Renal cortical epithelial cell (primary cell): ENCODE data around the gene PITPNM1. TPM values are rescaled to one million over a fixed set of nuclear protein-coding genes. Genes with fewer than 3 reads are reported as not detected.
"Not testable (repeated sequence)": the region's sequence is repeated elsewhere in the genome, so short reads cannot be mapped to it uniquely, and the experiment has no call there.

Source experiments
- DNase-seq: peaks from one replicate; pipeline ENCODE4 v3.0.0-alpha.2; 2011; ENCODE audit warnings: low read depth
- total RNA-seq: library from RNA; depleted of rRNA; stranded (reverse); fragments of >200 nt; gene quantifications from 2 replicates; pipeline ENCODE4 v1.2.3, GENCODE V29; 2014

PITPNM1 gene
- 46.9 and 151 TPM in 2 replicates for total RNA-seq

DNA sequence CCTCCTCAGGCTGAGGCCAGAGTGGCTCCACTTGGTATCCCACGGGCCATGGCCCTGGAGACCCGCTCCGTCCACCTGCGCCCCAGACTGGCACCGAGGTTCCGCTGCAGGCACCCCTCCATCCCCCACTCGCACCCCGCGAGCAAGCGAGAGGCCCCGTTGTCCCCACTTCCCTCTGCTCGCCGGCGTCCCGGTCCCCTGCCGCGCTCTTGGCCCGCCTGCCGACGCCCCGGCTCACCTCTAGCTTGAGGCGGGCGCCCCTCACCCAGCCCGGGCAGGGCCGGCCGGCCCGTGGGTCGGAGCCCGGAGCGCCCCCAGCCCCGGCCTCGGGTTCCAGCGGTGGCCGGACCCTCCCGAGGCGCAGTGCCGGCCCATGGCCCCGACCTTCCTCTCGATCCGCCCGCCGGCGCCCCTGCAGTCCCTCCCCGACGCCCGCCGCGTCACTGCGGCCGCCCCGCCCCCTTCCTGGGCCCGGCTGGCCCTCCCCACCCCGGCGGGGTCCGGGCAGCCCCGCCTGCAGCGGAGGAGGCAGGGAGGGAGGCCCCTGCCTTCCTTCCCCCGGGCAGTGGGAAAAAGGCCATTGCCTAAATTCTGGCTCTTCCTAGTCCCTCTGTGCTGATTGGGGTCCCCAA, at the start of gene PITPNM1:
Gene PITPNM1, minus strand, starts transcription at position 414 of the 632 bp plus-strand sequence. CDS start 1,183 bp downstream, outside the sequence.
- DNase-seq: peak; percentile 19

DNA sequence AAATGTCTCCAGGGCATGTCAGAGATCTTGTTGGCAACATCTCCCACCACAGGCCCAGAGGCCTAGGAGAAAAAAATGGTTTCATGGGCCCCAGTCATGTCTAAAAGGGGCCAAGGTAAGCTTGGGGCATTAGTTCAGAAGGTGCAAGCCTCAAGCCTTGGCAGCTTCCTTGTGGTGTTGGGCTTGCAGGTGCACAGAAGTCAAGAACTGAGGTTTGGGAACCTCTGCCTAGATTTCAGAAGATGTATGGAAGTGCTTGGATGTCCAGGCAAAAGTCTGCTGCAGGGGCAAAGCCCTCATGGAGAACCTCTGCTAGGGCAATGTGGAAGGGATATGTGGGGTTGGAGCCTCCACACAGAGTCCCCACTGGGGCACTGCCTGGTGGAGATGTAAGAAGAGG, 46.5 kb upstream of the PITPNM1 start:
- not testable (repeated sequence) for DNase-seq

GRCh38 chr11:67551127-67551526, 46.0 kb upstream of the PITPNM1 start:
- no peak for DNase-seq

- no peak for DNase-seq
Measured at GRCh38 chr11:67548555-67549110, 43.5 kb upstream of the PITPNM1 start.

DNA sequence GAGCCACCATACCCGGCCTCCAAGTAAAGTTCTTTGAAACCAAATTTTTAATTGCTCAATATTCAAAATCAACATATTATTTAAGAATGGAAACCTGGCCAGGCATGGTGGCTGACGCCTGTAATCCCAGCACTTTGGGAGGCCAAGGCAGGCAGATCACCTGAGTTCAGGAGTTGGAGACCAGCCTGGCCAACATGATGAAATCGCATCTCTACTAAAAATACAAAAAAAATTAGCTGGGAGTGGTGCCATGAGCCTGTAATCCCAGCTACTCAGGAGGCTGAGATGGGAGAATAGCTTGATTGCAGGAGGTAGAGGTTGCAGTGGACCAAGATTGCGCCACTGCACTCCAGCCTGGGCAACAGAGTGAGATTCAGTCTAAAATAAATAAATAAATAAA, 42.9 kb upstream of the PITPNM1 start:
- DNase-seq: not testable (repeated sequence)

- DNase-seq: peak; percentile 29
Measured at GRCh38 chr11:67545280-67545679, 40.1 kb upstream of the PITPNM1 start.

- peak; percentile 85 for DNase-seq
Measured at GRCh38 chr11:67544616-67545242, 39.6 kb upstream of the PITPNM1 start.

GRCh38 chr11:67543585-67543984, 38.4 kb upstream of the PITPNM1 start:
- DNase-seq: no peak

DNA sequence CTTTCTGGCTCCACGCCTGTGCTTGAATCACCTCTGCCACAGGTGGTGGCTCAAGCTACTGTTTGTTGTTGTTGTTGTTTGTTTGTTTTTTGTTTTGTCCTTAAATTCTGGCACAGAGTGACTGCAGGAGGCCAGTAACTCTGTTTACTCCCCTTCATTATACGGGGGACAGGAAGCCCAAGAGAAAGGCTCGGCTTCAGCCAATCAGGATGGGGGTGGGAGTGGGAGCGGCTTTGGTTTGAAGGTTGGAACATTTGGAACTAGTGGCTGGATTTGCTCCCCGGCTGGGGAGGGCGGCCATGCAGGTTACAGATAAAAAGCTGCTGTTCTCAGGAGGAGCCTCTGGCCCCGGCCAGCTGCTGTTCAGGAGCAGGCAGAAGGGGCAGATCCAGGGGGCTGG, 37.8 kb upstream of the PITPNM1 start:
- DNase-seq: no peak

DNA sequence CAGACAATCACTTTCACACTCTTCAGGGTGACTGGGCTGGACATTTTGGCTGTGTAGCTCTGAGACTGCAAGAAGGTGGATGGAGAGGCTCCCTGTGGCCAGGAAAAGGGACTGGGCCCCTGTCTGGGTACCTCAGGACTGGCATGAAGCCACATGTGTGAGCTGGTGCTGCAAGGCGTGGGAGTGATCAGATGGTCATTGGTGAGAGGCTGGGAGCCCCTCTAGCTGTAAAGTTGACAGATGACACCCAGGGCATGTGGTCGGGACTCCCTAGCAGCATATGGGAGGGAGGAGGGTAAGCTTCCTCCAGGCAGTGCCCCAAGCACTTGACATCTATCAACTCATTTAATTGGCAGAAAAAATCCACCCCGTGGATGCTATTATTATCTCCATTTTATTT, 37.0 kb upstream of the PITPNM1 start:
- DNase-seq: no peak

DNA sequence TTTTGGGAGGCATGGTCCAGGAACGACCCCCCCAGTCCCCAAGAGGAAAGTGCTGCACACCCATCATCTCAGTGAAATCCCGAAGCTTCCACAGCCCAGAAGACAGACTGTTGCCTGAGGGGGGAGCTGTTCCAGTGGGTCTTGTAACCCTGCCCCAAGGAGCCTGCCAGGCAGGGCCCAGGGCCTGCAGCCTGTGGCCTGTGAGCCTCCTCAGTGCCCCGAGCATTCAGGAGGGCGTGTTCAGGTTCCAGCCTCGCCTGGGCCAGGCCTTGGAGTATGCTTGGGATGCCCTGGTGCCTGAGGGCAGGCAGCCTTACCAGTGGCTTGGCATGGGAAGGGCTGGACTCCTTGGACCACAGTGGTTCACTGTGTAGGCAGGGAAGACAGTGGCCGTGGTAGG, 36.0 kb upstream of the PITPNM1 start:
- no peak for DNase-seq

GRCh38 chr11:67539550-67539949, 34.4 kb upstream of the PITPNM1 start:
- DNase-seq: no peak

DNA sequence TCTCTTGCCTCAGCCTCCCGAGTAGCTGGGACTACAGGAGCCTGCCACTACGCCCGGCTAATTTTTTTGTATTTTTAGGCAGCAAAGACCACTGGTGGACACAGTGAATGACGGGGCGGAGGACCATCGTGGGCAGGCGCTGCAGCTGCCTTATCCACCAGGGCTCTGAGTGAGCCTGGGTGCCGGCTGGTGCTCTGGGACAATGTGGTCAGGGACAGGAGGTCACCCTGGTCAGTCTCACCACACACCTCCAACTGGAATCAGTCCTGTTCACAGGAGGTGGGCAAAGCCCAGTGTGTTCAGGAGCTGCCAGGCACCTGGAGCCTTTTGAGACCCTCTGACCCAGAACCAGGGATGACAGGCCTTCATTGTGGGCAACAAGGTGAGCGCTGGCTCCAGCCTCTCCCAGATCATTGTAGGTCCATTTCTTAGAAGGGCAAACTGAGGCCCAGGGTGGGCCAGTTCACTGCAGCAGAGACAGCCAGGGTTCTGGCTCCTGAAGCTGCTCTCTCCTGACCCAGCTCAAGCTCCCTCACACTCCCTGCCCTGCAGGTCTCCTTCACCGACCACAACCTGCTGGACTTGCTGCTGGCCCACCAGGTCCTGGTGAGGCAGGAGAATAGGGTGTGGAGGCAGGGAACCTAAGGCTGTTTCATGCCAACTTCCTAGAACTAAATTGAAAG, 33.8 kb upstream of the PITPNM1 start:
- DNase-seq: no peak

DNA sequence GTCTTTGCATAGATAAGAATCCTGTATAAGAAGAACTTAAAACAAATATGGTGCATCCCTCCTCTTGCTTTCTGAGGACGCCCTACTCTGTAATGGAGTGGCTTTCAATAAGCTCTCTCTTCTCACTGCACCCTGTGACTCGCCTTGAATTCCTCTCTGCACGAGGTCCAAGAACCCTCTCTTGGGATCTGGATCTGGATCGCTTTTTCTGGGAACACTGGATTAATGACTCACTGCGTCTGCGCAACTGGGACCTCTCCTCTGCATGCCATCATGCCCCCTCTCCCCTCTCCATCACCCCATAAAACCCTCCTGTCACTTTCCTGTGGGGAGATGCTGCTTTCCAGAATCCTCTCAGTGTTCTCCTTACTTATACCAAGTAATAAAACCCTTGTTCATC, 33.1 kb upstream of the PITPNM1 start:
- DNase-seq: no peak

DNA sequence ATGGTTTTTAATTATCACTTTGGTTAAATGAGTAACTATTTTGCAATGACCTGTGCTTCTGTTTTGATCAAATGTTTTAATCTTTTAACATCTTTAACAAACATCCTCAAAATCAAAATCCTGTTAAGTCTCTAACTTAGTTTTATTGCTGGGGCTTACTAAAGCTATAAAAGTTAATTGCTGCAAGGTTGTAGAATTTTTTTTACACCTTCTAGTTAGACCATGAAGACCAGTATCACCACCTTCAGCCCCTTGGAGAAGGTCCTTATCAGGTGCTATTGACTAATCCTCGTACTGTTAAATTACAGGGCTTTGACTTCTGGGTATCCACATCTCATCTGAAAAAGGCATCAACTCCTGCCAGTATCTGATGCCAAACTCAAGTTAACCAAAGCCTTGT, 30.4 kb upstream of the PITPNM1 start:
- no peak for DNase-seq

- DNase-seq: no peak
Measured at GRCh38 chr11:67534070-67534679, 29.0 kb upstream of the PITPNM1 start.

DNA sequence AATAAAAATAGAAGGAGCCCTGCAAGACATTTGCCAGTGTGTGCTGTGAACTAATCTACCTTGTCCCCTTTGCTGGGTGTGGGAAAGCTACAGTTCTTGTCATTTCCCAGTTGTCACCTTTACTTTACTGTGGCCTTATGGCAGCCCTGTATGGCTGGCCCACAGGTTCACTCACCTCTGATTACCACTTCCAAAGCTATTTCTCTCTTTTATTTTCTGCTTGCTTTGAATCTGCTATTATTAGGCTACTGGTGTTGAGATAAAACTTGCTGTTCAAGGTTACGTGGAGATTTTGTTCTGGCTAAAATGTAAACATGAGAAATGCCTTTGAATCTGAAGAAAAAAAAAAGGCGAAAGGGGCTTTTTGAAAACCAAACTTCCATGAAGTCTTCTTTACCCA, 27.7 kb upstream of the PITPNM1 start:
- no peak for DNase-seq

DNA sequence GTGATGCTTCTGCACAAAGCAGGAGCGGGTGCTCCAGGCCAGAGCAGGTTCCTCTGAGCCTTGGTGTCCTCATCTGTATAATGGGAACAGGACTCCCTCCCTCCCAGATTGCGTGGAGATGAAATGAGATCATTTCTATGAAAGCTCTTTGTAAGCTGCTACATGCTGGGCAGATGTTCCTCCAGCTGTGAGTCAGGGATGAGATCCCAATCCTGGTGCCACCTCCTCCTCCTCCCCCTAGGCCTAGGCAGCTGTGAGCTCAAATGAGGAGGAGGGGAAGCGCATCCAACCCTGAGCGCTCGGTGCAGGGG, 25.1 kb upstream of the PITPNM1 start:
- no peak for DNase-seq

DNA sequence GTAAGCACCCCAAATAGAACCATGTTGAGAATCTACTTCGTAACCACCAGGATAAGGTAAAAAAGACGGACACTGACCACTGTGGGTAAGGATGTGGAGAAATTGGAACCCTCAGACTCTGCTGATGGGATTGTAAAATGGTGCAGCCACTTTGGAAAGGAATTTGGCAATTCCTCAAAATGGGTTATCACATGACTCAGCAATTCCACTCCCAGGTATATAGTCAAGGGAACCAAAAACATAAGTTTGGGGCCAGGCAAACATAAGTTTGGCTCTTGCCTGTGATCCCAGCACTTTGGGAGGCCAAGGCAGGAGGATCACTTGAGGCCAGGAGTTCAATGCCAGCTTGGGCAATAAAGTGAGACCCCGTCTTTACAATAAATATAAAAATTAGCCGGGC, 23.2 kb upstream of the PITPNM1 start:
- DNase-seq: no peak

GRCh38 chr11:67525275-67525976, 20.3 kb upstream of the PITPNM1 start:
- DNase-seq: no peak

DNA sequence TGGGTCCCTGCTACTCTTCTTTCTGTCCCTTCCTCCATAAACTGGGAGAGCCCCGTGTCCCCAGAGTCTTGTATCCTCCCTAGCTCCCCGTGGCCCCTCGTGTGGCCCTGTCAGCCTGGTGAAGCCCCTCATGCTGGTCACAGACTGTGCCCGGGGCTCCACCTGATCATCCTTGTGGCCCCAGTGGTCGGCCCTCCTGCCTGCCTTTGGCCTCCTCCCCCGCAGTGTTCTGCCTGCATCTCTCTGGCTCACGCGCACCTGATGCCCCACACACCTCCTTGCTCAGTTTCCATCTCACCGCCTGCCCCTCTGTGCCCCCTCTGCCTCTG, 19.3 kb upstream of the PITPNM1 start:
- no peak for DNase-seq
